Left lung (tissue), 10 donors: ENCODE results near the gene NUDT1. TPM values are rescaled to one million over a fixed set of nuclear protein-coding genes. Genes with fewer than 3 reads are reported as not detected.
A peak's percentile ranks its signal among the peaks of the same experiment; 100 is the strongest.

Source experiments
- ATAC-seq: fragments of 200-7000 bp; cut with Tn5 transposase; one replicate; pipeline ENCODE4 v1.9.1; 2020; ENCODE audit warnings: moderate library complexity
- DNase-seq, 4 donors: peaks; one replicate each; pipeline ENCODE4 v3.0.0-alpha.2; 2013 to 2020
- H3K27ac ChIP-seq, 2 donors: fragments of 200-600 bp; sonication (generic) in 1 of 2; one replicate each; pipeline versions ENCODE4 v1.5.0 to v1.8.0; 2020 to 2021
- H3K27me3 ChIP-seq, 2 donors: fragments of 200-600 bp; sonication (generic) in 1 of 2; one replicate each; pipeline versions ENCODE4 v1.5.0 to v1.8.0; 2020 to 2021
- H3K36me3 ChIP-seq, 2 donors: fragments of 200-600 bp; sonication (generic) in 1 of 2; one replicate each; pipeline versions ENCODE4 v1.5.0 to v1.8.0; 2020 to 2021
- H3K4me1 ChIP-seq, 2 donors: fragments of 200-600 bp; one replicate each; pipeline ENCODE4 v1.8.0; 2021
- H3K4me3 ChIP-seq, 2 donors: fragments of 200-600 bp; sonication (generic) in 1 of 2; one replicate each; pipeline versions ENCODE4 v1.5.0 to v1.8.0; 2020 to 2021; ENCODE audit warnings: mild to moderate bottlenecking in 1 of 2
- H3K9me3 ChIP-seq, 2 donors: fragments of 200-600 bp; sonication (generic) in 1 of 2; one replicate each; pipeline versions ENCODE4 v1.5.0 to v1.8.0; 2020 to 2021
- CTCF ChIP-seq, 2 donors: fragments of 200-600 bp; sonication (generic) in 1 of 2; IDR thresholded peaks; one replicate each; pipeline versions ENCODE4 v1.5.0 to v1.8.0; 2021; ENCODE audit warnings: antibody characterized with exemption in 2 of 2
- intact Hi-C, 2 donors: fragments of 100-400 bp; cut with DNase I; formaldehyde crosslinking; loops; one replicate each; pipeline versions ENCODE4 v1.11.2 to v1.14.2; 2022
- polyA plus RNA-seq, 6 donors: library from polyadenylated mRNA; unstranded; fragments of 120-200 nt; gene quantifications; one replicate each; pipeline ENCODE4 v1.2.1, GENCODE V29; 2013; ENCODE audit not compliant: insufficient read length in 6 of 6
- total RNA-seq, 2 donors: library from RNA; stranded (reverse); fragmentation: NEBNext Ultra II Directional; extraction: Animal tissue kit (Norgen Biotek cat#: 25700); gene quantifications; one replicate each; pipeline ENCODE4 v1.2.1, GENCODE V29; 2021
- donor health status: DM: no; HTN: yes; CAD: no.
- donor health status: DM: no; HTN: no; CAD: no.

The NUDT1 gene
- total and polyA plus RNA-seq, 8 donors, result 13.1 to 26.3 (median 19.7) TPM

GRCh38 chr7:2237109-2237602, 4.9 kb upstream of the NUDT1 start:
- peak; percentile 69 for ATAC-seq

GRCh38 chr7:2239242-2239641, 2.8 kb upstream of the NUDT1 start:
- intact Hi-C loops, result no loop called here
- TF ChIP-seq CTCF (IDR thresholded peaks at IDR 0.05), result no peak
- no peaks in the 10 kb centered on the region for H3K9me3 ChIP-seq

More at GRCh38 chr7:2237109-2237602, 4.9 kb upstream of the NUDT1 start:
- H3K27me3 ChIP-seq, result no peaks in the 10 kb centered on the region
- peaks cover 10 to 32% of the 10 kb centered on the region in 2 donors for H3K4me1 ChIP-seq
- TF ChIP-seq CTCF (IDR thresholded peaks at IDR 0.05), result no peak
- intact Hi-C loops, result no loop called here
- H3K27ac ChIP-seq, result peak overlapping the region; percentile 79 to 85
- peaks cover 0 to 55% of the 10 kb centered on the region in 2 donors for H3K36me3 ChIP-seq
- H3K9me3 ChIP-seq, result no peaks in the 10 kb centered on the region
- no peak overlapping the region for H3K4me3 ChIP-seq
- peak in 2 of 4 donors; percentile 30 to 90 for DNase-seq

GRCh38 chr7:2242541-2243429, 759 bp downstream of the NUDT1 start:
- intact Hi-C loops, result loop anchor here in 1 of 2 donors (10.0 kb wide), 2 partner anchors 72 to 102 kb away; partner anchors contain the start of gene SNX8
- peak overlapping the region; percentile 97 to 98 for H3K4me3 ChIP-seq
- H3K9me3 ChIP-seq, result no peaks in the 10 kb centered on the region
- H3K27me3 ChIP-seq, result no peaks in the 10 kb centered on the region
- DNase-seq (peak in 1 of 4 donors; percentile 49), ATAC-seq (peak; percentile 5)
- peaks cover 0 to 19% of the 10 kb centered on the region in 2 donors for H3K36me3 ChIP-seq
- H3K27ac ChIP-seq, result peak overlapping the region in 1 of 2 donors; percentile 77
- TF ChIP-seq CTCF (IDR thresholded peaks at IDR 0.05), result no peak
- peaks cover 14 to 41% of the 10 kb centered on the region in 2 donors for H3K4me1 ChIP-seq

More at GRCh38 chr7:2239242-2239641, 2.8 kb upstream of the NUDT1 start:
- DNase-seq, result no peak
- peaks cover 0 to 51% of the 10 kb centered on the region in 2 donors for H3K36me3 ChIP-seq
- H3K27me3 ChIP-seq, result no peaks in the 10 kb centered on the region
- no peak for ATAC-seq
- no peak overlapping the region for H3K4me3 ChIP-seq
- peaks cover 17 to 43% of the 10 kb centered on the region in 2 donors for H3K4me1 ChIP-seq
- H3K27ac ChIP-seq, result no peak overlapping the region

- no peak for TF ChIP-seq CTCF (IDR thresholded peaks at IDR 0.05)
- peak in 1 of 4 donors; percentile 43 for DNase-seq
- H3K4me1 ChIP-seq, result peaks cover 14 to 43% of the 10 kb centered on the region in 2 donors
- intact Hi-C loops, result loop anchor here in 1 of 2 donors (10.0 kb wide), 2 partner anchors 71 to 101 kb away; partner anchors contain the start of gene SNX8
- no peaks in the 10 kb centered on the region for H3K9me3 ChIP-seq
- no peaks in the 10 kb centered on the region for H3K27me3 ChIP-seq
- H3K4me3 ChIP-seq, result no peak overlapping the region
- ATAC-seq, result no peak
- H3K36me3 ChIP-seq, result peaks cover 0 to 12% of the 10 kb centered on the region in 2 donors
- no peak overlapping the region for H3K27ac ChIP-seq
Measured at GRCh38 chr7:2243458-2243857, 1.4 kb downstream of the NUDT1 start.
